OCI-LY7 (cell line): Measurements from ENCODE around the gene LAMTOR3.

Source experiments
- EZH2phosphoT487 ChIP-seq: fragments of 200-600 bp; sonication (generic); IDR thresholded peaks from 2 replicates; pipeline ENCODE4 v1.6.1; 2018; ENCODE audit warnings: low read depth, borderline replicate concordance, mild to moderate bottlenecking, mixed run types, antibody characterized with exemption, low read length, moderate library complexity, mixed read lengths
- TF ChIP-seq, protein P1 (sequence below): fragments of 200-600 bp; sonication (generic); conservative IDR thresholded peaks from 2 replicates; pipeline ENCODE4 v1.5.1; 2014; ENCODE audit warnings: mild to moderate bottlenecking, antibody characterized with exemption, low read length, moderate library complexity, mixed read lengths

DNA sequence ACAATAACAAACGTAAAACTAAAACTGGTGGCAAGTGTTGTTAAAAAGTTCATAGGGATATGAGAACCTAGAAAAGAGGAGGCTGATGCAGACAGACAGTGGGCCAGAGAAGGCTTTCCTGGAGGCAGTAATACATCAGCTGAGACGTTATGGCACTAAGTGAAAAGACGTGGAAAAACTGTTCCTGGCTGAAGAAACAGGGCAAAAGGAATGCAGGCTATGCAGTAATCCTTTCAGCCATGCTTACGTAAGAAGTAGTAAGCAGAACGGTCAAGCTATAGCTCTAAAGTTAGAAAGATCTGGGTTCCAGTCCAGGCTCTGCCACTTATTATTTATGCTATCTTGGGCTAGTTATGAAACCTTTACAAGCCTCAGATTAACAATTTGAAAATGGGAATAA lies 6.4 kb downstream of the LAMTOR3 start:
- TF ChIP-seq, protein P1, sequence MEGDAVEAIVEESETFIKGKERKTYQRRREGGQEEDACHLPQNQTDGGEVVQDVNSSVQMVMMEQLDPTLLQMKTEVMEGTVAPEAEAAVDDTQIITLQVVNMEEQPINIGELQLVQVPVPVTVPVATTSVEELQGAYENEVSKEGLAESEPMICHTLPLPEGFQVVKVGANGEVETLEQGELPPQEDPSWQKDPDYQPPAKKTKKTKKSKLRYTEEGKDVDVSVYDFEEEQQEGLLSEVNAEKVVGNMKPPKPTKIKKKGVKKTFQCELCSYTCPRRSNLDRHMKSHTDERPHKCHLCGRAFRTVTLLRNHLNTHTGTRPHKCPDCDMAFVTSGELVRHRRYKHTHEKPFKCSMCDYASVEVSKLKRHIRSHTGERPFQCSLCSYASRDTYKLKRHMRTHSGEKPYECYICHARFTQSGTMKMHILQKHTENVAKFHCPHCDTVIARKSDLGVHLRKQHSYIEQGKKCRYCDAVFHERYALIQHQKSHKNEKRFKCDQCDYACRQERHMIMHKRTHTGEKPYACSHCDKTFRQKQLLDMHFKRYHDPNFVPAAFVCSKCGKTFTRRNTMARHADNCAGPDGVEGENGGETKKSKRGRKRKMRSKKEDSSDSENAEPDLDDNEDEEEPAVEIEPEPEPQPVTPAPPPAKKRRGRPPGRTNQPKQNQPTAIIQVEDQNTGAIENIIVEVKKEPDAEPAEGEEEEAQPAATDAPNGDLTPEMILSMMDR, result no peak
- TF ChIP-seq EZH2phosphoT487, result no peak
